Adrenal gland (tissue), 5 donors: ENCODE data around the gene EPHA6.

Experiments used
- CTCF ChIP-seq, 6 experiments: fragments of 450-650 bp in 4 of 6; fragments of 200-600 bp in 2 of 6; sonication (generic) in 1 of 6; IDR thresholded peaks; 1 replicate in 5 of 6; 2 replicates in 1 of 6; pipeline versions ENCODE4 v1.5.1 to v1.8.0; 2016 to 2021; ENCODE audit warnings: antibody characterized with exemption in 6 of 6, mild to moderate bottlenecking in 2 of 6, moderate library complexity in 1 of 6
- POLR2A ChIP-seq, 2 donors: fragments of 450-650 bp; IDR thresholded peaks; one replicate each; pipeline ENCODE4 v1.6.1; 2017; ENCODE audit warnings: antibody characterized with exemption in 2 of 2, mild to moderate bottlenecking in 2 of 2, moderate library complexity in 1 of 2
- donor health status: DM: no; HTN: no; CAD: no.

GRCh38 chr3:97277708-97278107 lies 463.3 kb downstream of the EPHA6 start:
- TF ChIP-seq CTCF (IDR thresholded peaks at IDR 0.05) (no peak), POLR2A (IDR thresholded peaks at IDR 0.05) (no peak)
